Subcutaneous adipose tissue (tissue), 4 donors: ENCODE measurements around the gene CSNK2B. TPM values are rescaled to one million over a fixed set of nuclear protein-coding genes. Genes with fewer than 3 reads are reported as not detected.

ENCODE experiments used
- total RNA-seq, 4 donors: library from RNA; depleted of rRNA; stranded (reverse); fragments of >200 nt; gene quantifications; one replicate each; pipeline ENCODE4 v1.1.0, GENCODE V29; 2016
- TF ChIP-seq, protein P1 (sequence below): fragments of 450-650 bp; IDR thresholded peaks from one replicate; pipeline ENCODE4 v1.5.1; 2016; ENCODE audit warnings: low read depth, mild to moderate bottlenecking, control low read depth, antibody characterized with exemption, moderate library complexity

The CSNK2B gene
- total RNA-seq, 4 donors from 2014 or later = 146 to 170 (median 165) TPM

DNA sequence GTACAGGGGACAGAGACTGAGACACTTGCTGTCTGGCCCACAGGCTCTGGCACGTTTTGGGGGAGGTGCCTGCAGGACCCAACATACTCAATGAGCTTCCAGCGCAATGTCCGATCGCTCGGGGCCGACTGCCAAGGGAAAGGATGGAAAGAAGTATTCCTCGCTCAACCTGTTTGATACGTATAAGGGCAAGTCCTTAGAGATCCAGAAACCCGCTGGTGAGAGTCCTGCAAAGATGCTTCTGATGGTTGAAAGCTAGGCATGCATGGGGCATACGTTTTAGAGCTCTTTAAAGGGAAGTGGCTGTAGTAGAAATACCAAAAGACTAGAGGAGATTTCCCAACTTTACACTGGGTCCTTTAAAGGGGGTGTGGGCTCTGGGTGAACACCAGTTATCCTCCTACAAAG, 43.2 kb upstream of the CSNK2B start:
- TF ChIP-seq, protein P1, sequence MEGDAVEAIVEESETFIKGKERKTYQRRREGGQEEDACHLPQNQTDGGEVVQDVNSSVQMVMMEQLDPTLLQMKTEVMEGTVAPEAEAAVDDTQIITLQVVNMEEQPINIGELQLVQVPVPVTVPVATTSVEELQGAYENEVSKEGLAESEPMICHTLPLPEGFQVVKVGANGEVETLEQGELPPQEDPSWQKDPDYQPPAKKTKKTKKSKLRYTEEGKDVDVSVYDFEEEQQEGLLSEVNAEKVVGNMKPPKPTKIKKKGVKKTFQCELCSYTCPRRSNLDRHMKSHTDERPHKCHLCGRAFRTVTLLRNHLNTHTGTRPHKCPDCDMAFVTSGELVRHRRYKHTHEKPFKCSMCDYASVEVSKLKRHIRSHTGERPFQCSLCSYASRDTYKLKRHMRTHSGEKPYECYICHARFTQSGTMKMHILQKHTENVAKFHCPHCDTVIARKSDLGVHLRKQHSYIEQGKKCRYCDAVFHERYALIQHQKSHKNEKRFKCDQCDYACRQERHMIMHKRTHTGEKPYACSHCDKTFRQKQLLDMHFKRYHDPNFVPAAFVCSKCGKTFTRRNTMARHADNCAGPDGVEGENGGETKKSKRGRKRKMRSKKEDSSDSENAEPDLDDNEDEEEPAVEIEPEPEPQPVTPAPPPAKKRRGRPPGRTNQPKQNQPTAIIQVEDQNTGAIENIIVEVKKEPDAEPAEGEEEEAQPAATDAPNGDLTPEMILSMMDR = no peak

- TF ChIP-seq, protein P1 = no peak
Observed at GRCh38 chr6:31624070-31624469, 41.8 kb upstream of the CSNK2B start.

DNA sequence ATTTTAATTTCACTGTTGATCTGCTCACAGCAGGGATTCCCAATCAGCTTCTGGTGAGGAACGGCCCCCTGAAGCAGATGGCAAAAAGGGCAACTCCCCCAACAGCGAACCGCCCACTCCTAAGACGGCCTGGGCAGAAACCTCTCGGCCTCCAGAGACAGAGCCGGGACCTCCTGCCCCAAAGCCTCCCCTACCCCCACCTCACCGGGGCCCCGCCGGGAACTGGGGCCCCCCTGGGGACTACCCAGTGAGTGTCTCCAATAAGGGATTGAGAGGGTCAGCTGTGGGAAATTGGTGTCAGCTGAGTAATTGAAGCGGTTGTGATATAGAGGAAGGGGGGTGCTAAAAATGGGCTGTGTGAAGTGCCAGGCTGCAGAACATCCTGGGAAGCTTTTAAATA, 38.9 kb upstream of the CSNK2B start:
- TF ChIP-seq, protein P1 = no peak

DNA sequence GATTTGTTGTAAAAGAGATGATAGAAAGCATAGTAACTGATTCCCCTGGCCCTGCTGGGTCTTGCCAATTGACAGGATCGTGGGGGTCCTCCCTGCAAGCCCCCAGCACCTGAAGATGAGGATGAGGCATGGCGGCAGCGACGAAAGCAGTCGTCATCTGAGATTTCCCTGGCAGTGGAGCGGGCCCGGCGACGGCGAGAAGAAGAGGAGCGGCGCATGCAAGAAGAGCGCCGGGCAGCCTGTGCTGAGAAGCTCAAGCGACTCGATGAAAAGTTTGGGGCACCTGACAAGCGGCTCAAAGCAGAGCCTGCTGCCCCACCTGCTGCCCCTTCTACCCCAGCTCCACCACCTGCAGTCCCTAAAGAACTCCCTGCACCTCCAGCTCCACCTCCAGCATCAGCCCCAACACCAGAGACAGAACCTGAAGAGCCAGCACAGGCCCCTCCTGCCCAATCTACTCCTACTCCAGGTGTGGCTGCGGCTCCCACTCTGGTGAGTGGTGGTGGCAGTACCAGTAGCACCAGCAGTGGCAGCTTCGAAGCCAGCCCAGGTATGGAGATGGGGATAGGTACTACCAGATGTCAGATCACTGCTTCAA, 38.1 kb upstream of the CSNK2B start:
- TF ChIP-seq, protein P1 = no peak

DNA sequence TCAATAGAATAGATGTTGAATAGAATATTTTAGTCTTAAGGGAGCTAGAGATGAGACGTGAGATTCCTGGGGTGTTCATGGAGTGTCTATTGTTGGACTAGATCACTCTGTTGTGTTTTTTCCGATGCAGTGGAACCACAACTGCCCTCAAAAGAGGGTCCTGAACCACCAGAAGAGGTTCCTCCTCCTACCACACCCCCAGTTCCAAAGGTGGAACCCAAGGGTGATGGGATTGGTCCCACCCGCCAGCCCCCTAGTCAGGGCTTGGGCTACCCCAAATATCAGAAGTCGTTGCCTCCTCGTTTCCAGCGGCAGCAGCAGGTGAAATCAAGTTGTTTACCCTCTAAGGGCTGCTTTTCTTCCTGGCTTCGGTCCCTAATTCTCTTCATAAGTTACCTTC, 36.9 kb upstream of the CSNK2B start:
- TF ChIP-seq, protein P1 = no peak

- TF ChIP-seq, protein P1 = no peak
Observed at GRCh38 chr6:31630177-31630934, 35.5 kb upstream of the CSNK2B start.

GRCh38 chr6:31631209-31631608, 34.7 kb upstream of the CSNK2B start:
- TF ChIP-seq, protein P1 = no peak
